Endothelial cell of umbilical vein (primary cell): ENCODE measurements around the gene CYP39A1. TPM values are rescaled to one million over a fixed set of nuclear protein-coding genes. Genes with fewer than 3 reads are reported as not detected.

Experiments used
- BruUV-seq: library from RNA; stranded (reverse); fragments of 400-500 nt; replicated peaks from 2 replicates; lab custom pipeline; 2021; lab: Mats Ljungman, UMichigan
- CTCF ChIA-PET: fragments of 300-600, 350-600 bp; sonication (Branson Sonifier 250); formaldehyde crosslinking; loops from one replicate; lab custom pipeline; 2021; ENCODE audit warnings: antibody characterized with exemption, inconsistent platforms; lab: Charles Lee
- POLR2A ChIA-PET: fragments of 300-600, 350-600 bp; sonication (Branson Sonifier 250); formaldehyde crosslinking; loops from one replicate; lab custom pipeline; 2021; ENCODE audit warnings: antibody characterized with exemption, inconsistent platforms; lab: Charles Lee
- DNase-seq: peaks from one replicate; pipeline ENCODE4 v3.0.0-alpha.2; 2011; ENCODE audit warnings: low read depth, low spot score
- FAIRE-seq: peaks from 2 replicates; lab custom pipeline; 2011; peaks lifted over from hg19 to GRCh38; lab: Jason Lieb, UNC
- H2AFZ ChIP-seq: 2 replicates; pipeline ENCODE4 v1.6.0; 2012; ENCODE audit warnings: low read depth, low read length, control low read depth, inconsistent platforms
- H3K27ac ChIP-seq: 2 replicates; pipeline ENCODE4 v1.5.1; 2011; ENCODE audit warnings: low read depth, mild to moderate bottlenecking, control low read depth, low read length, moderate library complexity; ENCODE audit not compliant: insufficient read depth
- H3K27me3 ChIP-seq, 2 experiments: 2 replicates each; pipeline versions ENCODE4 v1.6.0 to v1.6.1; 2011; ENCODE audit warnings: low read length in 2 of 2, mixed read lengths in 1 of 2; ENCODE audit not compliant: control insufficient read depth in 2 of 2, insufficient read depth in 2 of 2
- H3K36me3 ChIP-seq, 2 experiments: 2 replicates in 1 of 2; 3 replicates in 1 of 2; pipeline ENCODE4 v1.5.1; 2011; ENCODE audit warnings: low read length in 2 of 2, mild to moderate bottlenecking in 1 of 2, moderate library complexity in 1 of 2; ENCODE audit not compliant: control insufficient read depth in 2 of 2, insufficient read depth in 2 of 2; ENCODE audit errors: extremely low read depth in 1 of 2
- H3K4me1 ChIP-seq: 3 replicates; pipeline ENCODE4 v1.5.1; 2011; ENCODE audit warnings: mild to moderate bottlenecking, low read length; ENCODE audit not compliant: control insufficient read depth, insufficient read depth; ENCODE audit errors: extremely low read depth
- H3K4me2 ChIP-seq: 2 replicates; pipeline ENCODE4 v1.6.1; 2011; ENCODE audit warnings: low read length, control low read depth, mixed read lengths; ENCODE audit not compliant: insufficient read depth
- H3K4me3 ChIP-seq, 3 experiments: fragments of 200-600 bp in 1 of 3; sonication (generic), shearing (Covaris generic) in 1 of 3; replicated peaks in 1 of 3; 2 replicates each; pipeline ENCODE4 v1.5.1; 2011 to 2016; ENCODE audit warnings: control low read depth in 3 of 3, low read length in 3 of 3, mild to moderate bottlenecking in 2 of 3, inconsistent platforms in 1 of 3, low read depth in 1 of 3, moderate library complexity in 1 of 3; ENCODE audit not compliant: insufficient read depth in 1 of 3
- H3K79me2 ChIP-seq: 2 replicates; pipeline ENCODE4 v1.6.0; 2012; ENCODE audit warnings: low read length, inconsistent platforms; ENCODE audit not compliant: control insufficient read depth, insufficient read depth
- H3K9ac ChIP-seq: replicated peaks from 2 replicates; pipeline ENCODE3; 2011; ENCODE audit warnings: low read length, control low read depth; ENCODE audit not compliant: insufficient read depth; ENCODE audit errors: extremely low read depth
- H3K9me1 ChIP-seq: replicated peaks from 3 replicates; pipeline ENCODE4 v1.6.0; 2011; ENCODE audit warnings: mild to moderate bottlenecking, low read length; ENCODE audit not compliant: control insufficient read depth, insufficient read depth; ENCODE audit errors: extremely low read depth
- H3K9me3 ChIP-seq: replicated peaks from 2 replicates; pipeline ENCODE4 v1.5.1; 2012; ENCODE audit warnings: low read length, inconsistent platforms; ENCODE audit not compliant: control insufficient read depth, insufficient read depth
- H4K20me1 ChIP-seq: replicated peaks from 2 replicates; pipeline ENCODE3; 2011; ENCODE audit warnings: mild to moderate bottlenecking, low read length; ENCODE audit not compliant: control insufficient read depth, insufficient read depth; ENCODE audit errors: extremely low read depth
- EZH2 ChIP-seq: IDR thresholded peaks from 2 replicates; pipeline ENCODE4 v1.6.1; 2012; ENCODE audit warnings: borderline replicate concordance, low read depth, mild to moderate bottlenecking, moderate library complexity, low read length, inconsistent platforms; ENCODE audit not compliant: severe bottlenecking
- FOS ChIP-seq: IDR thresholded peaks from 2 replicates; pipeline ENCODE4 v1.6.1; 2011; ENCODE audit warnings: mild to moderate bottlenecking, low read length, moderate library complexity, borderline replicate concordance; ENCODE audit not compliant: insufficient read depth
- GATA2 ChIP-seq: IDR thresholded peaks from 2 replicates; pipeline ENCODE4 v1.7.0; 2011; ENCODE audit warnings: low read depth, mild to moderate bottlenecking, moderate library complexity, mixed read lengths, low read length; ENCODE audit not compliant: insufficient read length, insufficient read depth
- JUN ChIP-seq: IDR thresholded peaks from 2 replicates; pipeline ENCODE4 v1.6.1; 2011; ENCODE audit warnings: borderline replicate concordance, low read depth; ENCODE audit not compliant: insufficient read length, insufficient read depth
- MAX ChIP-seq: IDR thresholded peaks from 2 replicates; pipeline ENCODE4 v1.6.1; 2011; ENCODE audit not compliant: insufficient read depth, insufficient read length
- MYC ChIP-seq: IDR thresholded peaks from one replicate; pipeline ENCODE4 v1.6.1; 2011; ENCODE audit warnings: mild to moderate bottlenecking, low read depth, low read length
- POLR2A ChIP-seq: IDR thresholded peaks from 2 replicates; pipeline ENCODE4 v1.6.1; 2012; ENCODE audit warnings: low read depth, mild to moderate bottlenecking, control low read depth, low read length
- POLR2AphosphoS5 ChIP-seq: IDR thresholded peaks from 2 replicates; pipeline ENCODE4 v1.6.1; 2012; ENCODE audit warnings: low read depth, mild to moderate bottlenecking, control low read depth, low read length, moderate library complexity; ENCODE audit not compliant: insufficient read depth
- dilution Hi-C: fragments of 300-500 bp; cut with MboI; formaldehyde crosslinking; loops from one replicate; pipeline ENCODE4 v1.15.0; 2019; ENCODE audit warnings: low sequenced_read_pairs; ENCODE audit not compliant: extremely low pct_ligation_motif_present
- intact Hi-C: fragments of 100-400 bp; cut with micrococcal nuclease; formaldehyde crosslinking; loops from one replicate; pipeline ENCODE4 v1.10.0; 2022
- polyA plus RNA-seq, 4 experiments: library from polyadenylated mRNA; depleted of rRNA in 3 of 4; stranded (reverse) in 3 of 4; unstranded in 1 of 4; fragments of >200 nt; gene quantifications; 2 replicates each; pipeline versions ENCODE4 v1.2.1 to v1.2.3, GENCODE V29; 2011 to 2012; ENCODE audit warnings: missing spikeins in 1 of 4
- total RNA-seq: library from RNA; stranded (reverse); gene quantifications from 2 replicates; pipeline ENCODE4 v1.2.3, GENCODE V29; 2021
- TF ChIP-seq, protein P1 (sequence below), 2 donors: IDR thresholded peaks; 1 replicate in 1 of 2; 2 replicates in 1 of 2; pipeline ENCODE4 v1.5.1; 2011; ENCODE audit warnings: low read length in 2 of 2, mild to moderate bottlenecking in 2 of 2, moderate library complexity in 2 of 2, control low read depth in 1 of 2, inconsistent platforms in 1 of 2, low read depth in 1 of 2; ENCODE audit not compliant: insufficient read depth in 1 of 2; ENCODE audit errors: extremely low read depth in 1 of 2

Gene CYP39A1
- total and polyA plus RNA-seq, 2 donors (not counting 3 experiments of a cell fraction or from before 2014, with no cell fraction given): not detected

GRCh38 chr6:46626228-46626909 lies 26.2 kb downstream of the CYP39A1 start:
- no peaks in the 10 kb centered on the region for H3K9me1 ChIP-seq
- dilution Hi-C loops (no loop called here), intact Hi-C loops (loop anchor here (1.0 to 2.0 kb wide), 6 partner anchors 207 to 696 kb away; no protein-coding TSS in a partner anchor)
- BruUV-seq: no TSS peak
- H4K20me1 ChIP-seq: no peaks in the 10 kb centered on the region
- H3K27ac ChIP-seq: no peak overlapping the region
- H3K27me3 ChIP-seq: no peaks in the 10 kb centered on the region
- H2AFZ ChIP-seq: no peak overlapping the region
- H3K9ac ChIP-seq: no peak overlapping the region
- FAIRE-seq (no peak), DNase-seq (peak; percentile 27)
- CTCF ChIA-PET: no interaction called here
- POLR2A ChIA-PET: no interaction called here
- H3K4me2 ChIP-seq: no peak overlapping the region
- H3K4me1 ChIP-seq: no peaks in the 10 kb centered on the region
- H3K79me2 ChIP-seq: no peaks in the 10 kb centered on the region
- no peaks in the 10 kb centered on the region for H3K9me3 ChIP-seq
- TF ChIP-seq FOS: no peak
- TF ChIP-seq, protein P1, sequence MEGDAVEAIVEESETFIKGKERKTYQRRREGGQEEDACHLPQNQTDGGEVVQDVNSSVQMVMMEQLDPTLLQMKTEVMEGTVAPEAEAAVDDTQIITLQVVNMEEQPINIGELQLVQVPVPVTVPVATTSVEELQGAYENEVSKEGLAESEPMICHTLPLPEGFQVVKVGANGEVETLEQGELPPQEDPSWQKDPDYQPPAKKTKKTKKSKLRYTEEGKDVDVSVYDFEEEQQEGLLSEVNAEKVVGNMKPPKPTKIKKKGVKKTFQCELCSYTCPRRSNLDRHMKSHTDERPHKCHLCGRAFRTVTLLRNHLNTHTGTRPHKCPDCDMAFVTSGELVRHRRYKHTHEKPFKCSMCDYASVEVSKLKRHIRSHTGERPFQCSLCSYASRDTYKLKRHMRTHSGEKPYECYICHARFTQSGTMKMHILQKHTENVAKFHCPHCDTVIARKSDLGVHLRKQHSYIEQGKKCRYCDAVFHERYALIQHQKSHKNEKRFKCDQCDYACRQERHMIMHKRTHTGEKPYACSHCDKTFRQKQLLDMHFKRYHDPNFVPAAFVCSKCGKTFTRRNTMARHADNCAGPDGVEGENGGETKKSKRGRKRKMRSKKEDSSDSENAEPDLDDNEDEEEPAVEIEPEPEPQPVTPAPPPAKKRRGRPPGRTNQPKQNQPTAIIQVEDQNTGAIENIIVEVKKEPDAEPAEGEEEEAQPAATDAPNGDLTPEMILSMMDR (IDR thresholded peaks at IDR 0.05; ENCODE audit: extremely low read depth in 1 of 2, insufficient read depth in 1 of 2, low read depth in 1 of 2, low read length in 2 of 2): peak in 1 of 2 donors; percentile 16
- H3K36me3 ChIP-seq: no peaks in the 10 kb centered on the region
- H3K4me3 ChIP-seq: no peak overlapping the region

DNA sequence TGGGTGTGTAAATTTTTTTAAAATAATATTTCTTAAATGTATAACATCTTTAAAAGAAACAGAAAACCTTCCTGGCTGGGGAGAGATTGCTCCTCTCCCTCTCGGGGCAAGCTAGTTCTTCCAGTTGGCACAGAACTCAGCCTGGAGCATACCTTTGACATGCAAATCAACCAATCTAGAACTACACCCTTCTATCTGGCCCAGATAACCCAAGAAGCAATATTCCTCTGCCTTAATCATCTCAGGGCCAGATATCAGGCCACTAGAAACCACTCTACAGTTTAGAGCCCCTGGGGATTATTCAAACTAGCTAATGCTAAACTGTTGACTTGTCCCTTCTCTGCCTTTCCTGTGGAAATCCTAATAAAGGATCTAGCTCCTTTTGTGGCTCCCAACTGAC lies 33.9 kb downstream of the CYP39A1 start:
- H3K4me3 ChIP-seq: no peak overlapping the region
- H3K9me3 ChIP-seq: no peaks in the 10 kb centered on the region
- intact Hi-C loops (no loop called here), dilution Hi-C loops (no loop called here)
- H2AFZ ChIP-seq: no peak overlapping the region
- no peak overlapping the region for H3K9ac ChIP-seq
- no peak overlapping the region for H3K27ac ChIP-seq
- no peaks in the 10 kb centered on the region for H3K27me3 ChIP-seq
- H3K36me3 ChIP-seq: no peaks in the 10 kb centered on the region
- FAIRE-seq (no peak), DNase-seq (no peak)
- POLR2A ChIA-PET: no interaction called here
- BruUV-seq: no TSS peak
- H3K79me2 ChIP-seq: no peaks in the 10 kb centered on the region
- no peaks in the 10 kb centered on the region for H3K4me1 ChIP-seq
- TF ChIP-seq MYC: no peak
- TF ChIP-seq JUN: no peak
- no peak for TF ChIP-seq FOS
- TF ChIP-seq POLR2A: no peak
- no peak for TF ChIP-seq MAX
- TF ChIP-seq EZH2: no peak
- TF ChIP-seq GATA2: no peak
- TF ChIP-seq POLR2AphosphoS5: no peak
- TF ChIP-seq, protein P1 (IDR thresholded peaks at IDR 0.05; ENCODE audit: extremely low read depth in 1 of 2, insufficient read depth in 1 of 2, low read depth in 1 of 2, low read length in 2 of 2): no peak
- H4K20me1 ChIP-seq: no peaks in the 10 kb centered on the region
- no peaks in the 10 kb centered on the region for H3K9me1 ChIP-seq
- H3K4me2 ChIP-seq: no peak overlapping the region
- CTCF ChIA-PET: interaction anchor here (0.8 kb wide), 1 partner anchor 9 kb away, joined by 3 read pairs; no protein-coding TSS in a partner anchor
